ENCODE measurements around the gene TDO2.

Gene TDO2

DNA sequence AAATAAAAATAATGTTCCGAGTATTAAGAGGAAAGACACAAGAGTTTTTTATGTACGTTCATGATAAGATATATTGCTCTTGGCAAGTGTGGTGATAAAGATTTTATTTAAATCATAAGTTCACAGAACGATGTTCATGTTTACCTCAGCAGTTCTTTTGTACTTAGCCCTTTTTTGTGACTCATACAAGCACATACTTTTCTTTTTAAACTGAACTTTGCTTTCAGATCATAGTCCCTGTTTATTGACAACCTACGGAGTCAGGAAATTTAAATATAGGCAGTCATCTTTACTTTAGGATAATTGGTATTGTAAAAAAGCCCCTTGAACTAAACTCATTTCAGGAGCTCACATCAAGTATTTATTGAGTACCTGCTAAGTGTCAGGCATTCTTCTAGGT, 51.4 kb downstream of the TDO2 start:
- no peak for DNase-seq

DNA sequence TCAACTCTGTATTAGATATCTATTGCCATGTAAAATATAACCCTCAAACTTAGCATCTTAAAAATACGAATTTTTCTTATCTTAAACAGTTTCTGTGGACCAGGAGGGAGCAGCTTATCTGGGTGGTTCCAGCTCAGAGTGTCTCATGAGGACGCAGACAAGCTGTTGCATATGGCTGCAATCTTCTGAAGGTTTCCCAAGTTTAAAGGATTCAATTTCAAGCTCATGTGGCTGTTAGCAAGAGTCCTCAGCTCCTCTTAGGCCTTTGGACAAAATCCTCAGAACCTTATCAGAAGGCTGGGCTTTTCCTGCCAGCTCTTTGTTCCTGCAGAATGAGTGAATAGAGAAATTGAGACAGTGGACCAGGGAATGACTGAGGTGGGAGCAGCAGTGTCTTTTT, 53.0 kb downstream of the TDO2 start:
- DNase-seq = no peak

DNA sequence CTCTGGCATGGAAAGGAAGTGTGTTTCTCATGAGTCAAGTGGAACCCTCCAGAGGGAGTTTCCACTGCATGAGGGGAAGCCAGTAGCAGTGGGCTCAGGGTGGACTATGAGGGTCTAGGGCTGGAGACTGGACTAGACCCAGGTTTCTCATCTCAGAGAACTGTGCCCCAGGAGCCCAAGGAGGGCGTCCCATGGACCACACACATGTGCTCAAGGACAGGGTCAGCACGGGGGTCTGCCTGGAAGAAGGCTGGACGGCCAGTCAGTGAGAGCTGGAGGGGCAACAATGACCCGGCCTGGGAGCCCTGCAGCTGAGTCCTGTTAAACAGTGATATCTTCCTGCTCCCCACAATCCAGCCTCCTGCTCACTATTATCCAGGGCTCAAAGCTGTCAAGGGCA, 55.9 kb downstream of the TDO2 start:
- DNase-seq = no peak

DNA sequence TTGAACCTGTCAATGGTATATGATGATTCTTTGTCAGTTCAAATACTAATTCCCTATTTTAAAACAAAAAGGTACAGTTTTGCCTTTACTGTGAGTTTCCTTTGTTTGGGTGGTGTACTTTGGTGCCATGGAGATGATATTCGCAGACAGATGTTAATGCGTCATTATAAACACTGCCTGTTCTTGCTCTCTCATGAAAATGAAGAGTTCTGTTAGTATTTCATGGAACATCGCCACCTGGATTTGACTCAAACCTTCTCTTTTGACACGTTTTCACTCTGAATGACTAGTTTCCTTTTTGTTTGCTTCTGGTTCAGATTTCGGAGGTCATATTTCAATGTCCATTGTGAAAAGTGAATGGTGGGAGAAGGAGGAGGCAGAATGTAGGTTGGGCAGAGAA, 57.0 kb downstream of the TDO2 start:
- DNase-seq = no peak

DNA sequence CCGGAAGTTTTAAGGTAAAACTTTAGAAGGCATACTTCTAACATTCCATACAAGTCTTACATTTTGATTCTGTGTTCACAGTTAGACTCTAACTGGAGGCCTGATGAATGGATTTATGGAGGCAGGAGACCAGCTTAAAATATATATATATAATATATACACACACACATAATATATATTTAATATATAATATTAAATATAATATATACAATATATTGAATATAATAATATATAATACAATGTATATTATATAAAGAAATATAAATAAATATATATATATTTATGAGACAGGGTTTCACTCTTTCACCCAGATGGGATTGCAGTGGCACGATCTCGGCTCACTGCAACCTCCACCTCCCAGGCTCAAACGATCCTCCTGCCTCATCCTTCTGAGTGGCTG, 58.1 kb downstream of the TDO2 start:
- no peak for DNase-seq

DNA sequence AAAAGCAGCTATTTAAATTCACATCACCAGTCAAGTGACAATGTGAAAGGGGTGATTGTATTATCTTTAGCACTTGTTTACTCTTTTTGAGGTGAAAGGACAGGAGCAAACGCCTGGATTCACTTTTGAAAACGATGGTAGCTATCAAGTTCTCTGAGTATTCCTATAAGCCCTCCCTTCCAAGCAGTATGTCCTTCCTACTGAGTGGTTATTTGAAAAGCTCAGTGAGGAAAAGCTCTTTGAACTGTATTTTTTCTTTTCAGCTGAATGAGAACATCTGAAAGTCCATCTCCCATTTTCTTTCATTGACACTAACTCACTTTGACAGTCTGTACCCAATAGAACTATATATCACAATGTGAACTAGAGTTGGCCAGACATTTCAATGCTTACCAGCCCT, 59.3 kb downstream of the TDO2 start:
- DNase-seq = no peak

DNA sequence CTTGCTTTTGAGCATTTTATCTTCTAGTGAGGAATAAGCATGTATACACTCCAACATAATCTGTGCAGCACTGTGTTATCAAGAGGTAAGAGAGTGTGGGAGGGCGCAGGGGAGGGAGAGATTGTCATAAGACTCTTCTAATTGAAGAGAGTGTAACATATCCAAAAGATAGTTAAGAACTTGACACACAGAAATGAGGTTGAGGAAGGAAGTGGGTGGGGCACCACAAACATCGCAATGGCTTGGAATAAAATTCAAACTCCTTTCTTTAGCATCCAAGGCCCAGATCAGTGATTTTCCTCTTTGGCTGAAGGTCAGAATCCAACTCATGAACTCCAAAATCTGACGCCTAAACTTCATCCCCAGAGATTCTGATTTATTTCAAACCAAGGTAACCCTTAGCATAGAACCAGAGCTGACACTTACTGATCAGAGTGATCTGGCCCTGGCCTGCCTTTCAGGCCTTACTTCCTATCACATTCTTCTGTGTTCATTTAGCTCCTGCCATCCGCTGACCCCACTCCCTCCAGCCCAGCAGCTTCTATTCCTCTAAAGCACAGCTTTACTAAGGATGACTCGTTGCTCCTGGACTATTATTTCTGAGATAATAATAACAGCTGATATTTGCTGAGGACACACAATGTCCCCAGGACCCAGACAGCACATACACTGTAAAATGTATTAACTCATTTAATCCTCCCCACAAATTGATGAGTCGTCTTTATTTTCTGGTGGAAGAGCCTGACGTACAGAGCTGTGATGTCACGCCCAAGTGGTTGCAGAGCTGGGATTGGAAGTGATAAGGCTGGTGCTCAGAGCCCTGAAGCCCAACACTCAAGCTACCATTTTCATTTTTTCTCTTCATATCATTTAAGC, 60.8 kb downstream of the TDO2 start:
- peak; percentile 35 for DNase-seq

DNA sequence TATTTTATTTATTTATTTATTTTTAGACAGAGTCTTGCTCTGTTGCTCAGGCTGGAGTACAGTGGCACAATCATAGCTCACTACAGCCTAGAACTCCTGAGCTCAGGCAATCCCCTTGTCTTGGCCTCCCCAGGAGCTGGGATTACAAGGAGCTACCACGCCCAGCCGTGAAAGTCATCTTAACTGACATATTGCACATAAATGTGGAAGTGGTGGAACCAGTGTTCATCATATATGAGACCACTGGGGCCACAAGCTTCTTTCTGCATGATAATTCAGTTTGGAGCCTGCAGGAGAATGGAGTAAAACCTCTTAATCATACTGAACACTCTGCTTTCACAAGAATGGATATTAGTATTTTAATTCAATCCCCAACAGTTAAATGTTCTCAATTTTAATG, 62.7 kb downstream of the TDO2 start:
- no peak for DNase-seq

DNA sequence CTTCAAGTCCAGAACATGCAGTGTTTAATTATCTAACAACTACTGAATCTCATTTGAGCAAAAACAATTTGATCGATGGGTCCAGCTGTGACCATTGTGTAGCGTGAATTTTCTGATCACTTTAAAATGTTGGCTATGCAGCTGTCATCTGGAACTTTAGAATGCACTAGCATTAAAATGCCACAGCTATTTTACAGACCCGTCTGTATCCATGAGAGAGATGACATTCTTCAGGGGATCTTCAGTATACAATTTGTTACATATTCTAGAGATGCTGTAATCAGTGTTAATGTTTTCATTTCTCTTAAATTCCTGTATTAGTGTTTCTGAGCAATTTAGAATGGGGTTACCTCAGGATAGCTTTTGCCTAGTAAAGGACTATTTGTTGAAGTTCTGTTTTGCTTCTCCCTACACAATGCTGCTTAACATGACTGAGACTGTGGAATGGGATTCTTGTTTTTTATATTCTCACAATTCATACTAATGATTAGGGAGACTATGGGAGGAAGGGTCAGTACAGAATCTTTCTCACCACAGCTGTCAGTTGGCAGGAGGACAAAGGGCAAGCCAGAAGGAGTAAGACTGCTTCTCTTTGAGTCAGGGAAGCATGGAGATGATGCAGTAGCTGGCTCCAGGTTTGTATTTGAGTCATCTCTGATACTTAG, 63.4 kb downstream of the TDO2 start:
- DNase-seq = peak; percentile 56

Data from fibroblast of skin of right biceps (primary cell).